Gastroesophageal sphincter (tissue), 4 donors: ENCODE data around the gene C19orf25. TPM values are rescaled to one million over a fixed set of nuclear protein-coding genes. Genes with fewer than 3 reads are reported as not detected.
A peak's percentile ranks its signal among the peaks of the same experiment; 100 is the strongest.

ENCODE experiments used
- ATAC-seq: fragments of 150-250 bp; one replicate; pipeline ENCODE4 v1.9.1; 2016; ENCODE audit warnings: mild to moderate bottlenecking, moderate library complexity
- H3K27ac ChIP-seq, 4 donors: fragments of 200-600 bp; sonication (generic) in 3 of 4; 1 replicate in 3 of 4; 2 replicates in 1 of 4; pipeline ENCODE4 v1.5.1; 2016 to 2019
- H3K27me3 ChIP-seq: fragments of 200-600 bp; sonication (generic); one replicate; pipeline ENCODE4 v1.5.1; 2019
- H3K36me3 ChIP-seq, 2 donors: fragments of 200-600 bp; sonication (generic); one replicate each; pipeline ENCODE4 v1.5.1; 2019; ENCODE audit warnings: control low read depth in 1 of 2
- H3K4me1 ChIP-seq, 3 donors: fragments of 200-600 bp; sonication (generic); 1 replicate in 2 of 3; 2 replicates in 1 of 3; pipeline ENCODE4 v1.5.1; 2016 to 2019; ENCODE audit warnings: control low read depth in 2 of 3
- H3K4me3 ChIP-seq, 2 donors: fragments of 200-600 bp; sonication (generic); one replicate each; pipeline ENCODE4 v1.5.1; 2019; ENCODE audit warnings: mild to moderate bottlenecking in 1 of 2, moderate library complexity in 1 of 2
- H3K9me3 ChIP-seq, 3 donors: fragments of 200-600 bp; sonication (generic); one replicate each; pipeline ENCODE4 v1.5.1; 2017 to 2019; ENCODE audit warnings: control low read depth in 2 of 3
- CTCF ChIP-seq, 4 experiments: fragments of 200-600 bp in 2 of 4; fragments of 450-650 bp in 2 of 4; sonication (generic) in 1 of 4; IDR thresholded peaks; one replicate each; pipeline ENCODE4 v1.5.1; 2017 to 2019; ENCODE audit warnings: antibody characterized with exemption in 4 of 4, mild to moderate bottlenecking in 2 of 4, moderate library complexity in 2 of 4
- EP300 ChIP-seq: sonication (generic); formaldehyde crosslinking; IDR thresholded peaks from one replicate; pipeline ENCODE4 v1.6.1; 2017; ENCODE audit warnings: antibody characterized with exemption, mild to moderate bottlenecking
- POLR2A ChIP-seq, 2 donors: fragments of 450-650 bp; IDR thresholded peaks; one replicate each; pipeline ENCODE4 v1.6.1; 2017; ENCODE audit warnings: antibody characterized with exemption in 2 of 2, mild to moderate bottlenecking in 2 of 2, moderate library complexity in 1 of 2
- POLR2AphosphoS5 ChIP-seq: sonication (generic); formaldehyde crosslinking; IDR thresholded peaks from one replicate; pipeline ENCODE4 v1.6.1; 2017; ENCODE audit warnings: antibody characterized with exemption
- WGBS, 2 donors: methylation state at CpG; one replicate each; pipeline ENCODE4 v1.1.5; 2018; ENCODE audit warnings: low coverage in 1 of 2; 5-methylcytosine and 5-hydroxymethylcytosine counted together
- total RNA-seq, 4 donors: library from RNA; depleted of rRNA; stranded (reverse); fragments of >200 nt; gene quantifications; one replicate each; pipeline ENCODE4 v1.1.0, GENCODE V29; 2016

The C19orf25 gene
- total RNA-seq, 4 donors from 2014 or later: 20.6 to 40.0 (median 28.2) TPM

DNA sequence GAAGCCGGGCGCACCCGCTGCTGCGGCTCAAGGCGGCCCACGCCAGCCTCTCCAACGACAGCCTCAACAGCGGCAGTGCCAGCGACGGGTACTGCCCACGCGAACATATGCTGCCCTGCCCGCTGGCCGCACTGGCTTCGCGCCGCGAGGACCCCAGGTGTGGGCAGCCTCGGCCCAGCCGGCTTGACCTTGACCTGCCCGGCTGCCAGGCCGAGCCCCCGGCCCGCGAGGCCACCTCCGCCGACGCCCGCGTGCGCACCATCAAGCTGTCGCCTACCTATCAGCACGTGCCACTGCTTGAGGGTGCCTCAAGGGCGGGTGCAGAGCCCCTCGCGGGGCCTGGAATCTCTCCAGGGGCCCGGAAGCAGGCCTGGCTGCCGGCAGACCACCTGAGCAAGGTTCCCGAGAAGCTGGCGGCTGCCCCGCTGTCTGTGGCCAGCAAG, 13.0 kb downstream of the C19orf25 start:
- WGBS, 2 donors: no CpG with 5 or more reads among the region's 41 CpGs
- Histone ChIP-seq H3K27ac (no peak overlapping the region), H3K4me3 (no peak overlapping the region), H3K36me3 (peaks cover 0 to 28% of the 10 kb centered on the region in 2 donors), H3K9me3 (no peaks in the 10 kb centered on the region), H3K4me1 (peaks cover 14 to 60% (median 38%) of the 10 kb centered on the region in 3 donors), H3K27me3 (peaks cover 80% of the 10 kb centered on the region)
- no peak for ATAC-seq
- no peak for TF ChIP-seq POLR2AphosphoS5
- TF ChIP-seq POLR2A (IDR thresholded peaks at IDR 0.05): no peak
- TF ChIP-seq CTCF (IDR thresholded peaks at IDR 0.05): no peak
- no peak for TF ChIP-seq EP300

- Histone ChIP-seq H3K4me3 (no peak overlapping the region), H3K36me3 (peaks cover 0 to 34% of the 10 kb centered on the region in 2 donors), H3K27me3 (peaks cover 74% of the 10 kb centered on the region), H3K4me1 (peaks cover 11 to 53% (median 32%) of the 10 kb centered on the region in 3 donors), H3K9me3 (no peaks in the 10 kb centered on the region), H3K27ac (no peak overlapping the region)
- no CpG with 5 or more reads among the region's 83 CpGs for WGBS, 2 donors
- TF ChIP-seq POLR2AphosphoS5: no peak
- peak in 3 of 4 experiments; percentile 9 to 52 (median 14) for TF ChIP-seq CTCF (IDR thresholded peaks at IDR 0.05)
- no peak for TF ChIP-seq EP300
- TF ChIP-seq POLR2A (IDR thresholded peaks at IDR 0.05): no peak
- no peak for ATAC-seq
Observed at GRCh38 chr19:1465191-1466016, 13.6 kb downstream of the C19orf25 start.

DNA sequence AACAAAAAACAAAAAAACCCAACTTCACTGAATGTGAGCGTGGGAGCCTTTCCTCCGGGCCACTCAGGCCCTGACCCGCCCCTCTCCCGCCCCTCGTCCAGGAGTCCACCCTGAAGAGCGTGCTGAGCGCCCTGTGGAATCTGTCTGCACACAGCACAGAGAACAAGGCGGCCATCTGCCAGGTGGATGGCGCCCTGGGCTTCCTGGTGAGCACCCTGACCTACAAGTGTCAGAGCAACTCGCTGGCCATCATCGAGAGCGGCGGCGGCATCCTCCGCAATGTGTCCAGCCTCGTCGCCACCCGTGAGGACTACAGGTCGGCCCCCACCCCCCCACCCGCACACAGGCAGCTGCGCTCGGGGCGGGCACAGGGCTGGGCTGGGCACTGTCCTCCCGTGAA, 17.2 kb downstream of the C19orf25 start:
- TF ChIP-seq EP300 (no peak), CTCF (IDR thresholded peaks at IDR 0.05) (no peak), POLR2A (IDR thresholded peaks at IDR 0.05) (no peak), POLR2AphosphoS5 (no peak)
- peaks cover 55% of the 10 kb centered on the region for H3K27me3 ChIP-seq
- WGBS, 2 donors: 85% methylated on average over 4 of the region's 24 CpGs; no CpG with 5 or more reads in 1 of the 2 donors
- H3K9me3 ChIP-seq: no peaks in the 10 kb centered on the region
- no peak overlapping the region for H3K4me3 ChIP-seq
- H3K4me1 ChIP-seq: peaks cover 0 to 22% (median 2%) of the 10 kb centered on the region in 3 donors
- ATAC-seq: no peak
- peaks cover 0 to 44% of the 10 kb centered on the region in 2 donors for H3K36me3 ChIP-seq
- H3K27ac ChIP-seq: no peak overlapping the region

DNA sequence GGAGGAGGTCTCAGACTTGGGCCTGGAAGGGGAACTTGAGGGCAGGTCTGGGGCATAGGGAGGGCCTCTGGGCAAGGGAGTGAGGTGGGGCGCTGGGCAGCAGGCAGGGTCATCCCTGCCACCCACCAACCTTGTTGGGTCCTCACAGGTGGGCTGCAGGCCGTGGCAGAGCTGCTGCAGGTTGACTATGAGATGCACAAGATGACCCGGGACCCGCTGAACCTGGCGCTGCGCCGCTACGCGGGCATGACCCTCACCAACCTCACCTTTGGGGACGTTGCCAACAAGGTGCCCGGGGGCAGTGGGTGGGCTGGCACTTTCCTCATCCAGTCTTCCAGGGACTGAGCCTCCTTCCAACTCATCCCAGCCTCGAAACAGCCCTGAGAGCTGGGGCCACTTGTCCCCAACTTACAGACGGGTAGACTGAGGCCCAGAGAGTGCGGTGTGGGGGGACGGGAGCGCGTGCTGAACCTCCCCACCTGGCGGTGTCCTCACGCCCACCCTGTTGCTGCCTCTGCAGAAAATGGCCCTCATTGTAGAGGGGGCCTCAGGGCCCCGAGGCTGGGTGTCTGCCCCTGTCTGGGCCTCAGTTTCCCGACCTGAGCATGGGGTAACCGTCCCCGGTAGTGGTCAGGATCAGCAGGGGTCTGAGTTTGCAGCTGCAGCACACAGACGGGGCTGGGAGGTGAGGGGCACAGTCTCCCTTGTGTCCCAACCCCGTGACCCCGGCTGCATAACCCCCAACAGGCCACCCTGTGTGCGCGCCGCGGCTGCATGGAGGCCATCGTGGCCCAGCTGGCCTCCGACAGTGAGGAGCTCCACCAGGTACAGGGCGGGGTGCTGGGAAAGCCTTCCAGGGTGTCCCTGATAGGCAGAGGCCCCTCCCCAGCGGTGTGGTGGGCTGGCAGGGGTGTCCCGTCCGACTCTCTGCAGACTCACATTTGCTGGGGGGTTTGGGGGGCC, 18.7 kb downstream of the C19orf25 start:
- peaks cover 55% of the 10 kb centered on the region for H3K27me3 ChIP-seq
- TF ChIP-seq EP300 (no peak), POLR2A (IDR thresholded peaks at IDR 0.05) (no peak), POLR2AphosphoS5 (no peak), CTCF (IDR thresholded peaks at IDR 0.05) (no peak)
- peaks cover 0 to 22% (median 2%) of the 10 kb centered on the region in 3 donors for H3K4me1 ChIP-seq
- H3K36me3 ChIP-seq: peaks cover 0 to 29% of the 10 kb centered on the region in 2 donors
- H3K27ac ChIP-seq: no peak overlapping the region
- 60 to 100% methylated on average over 1 of the region's 36 CpGs for WGBS, 2 donors
- no peak overlapping the region for H3K4me3 ChIP-seq
- H3K9me3 ChIP-seq: no peaks in the 10 kb centered on the region
- no peak for ATAC-seq
